GM10266 (cell line): ENCODE measurements around the gene INTS11.

Experiments
- DNase-seq: peaks from one replicate; pipeline ENCODE4 v3.0.0; 2012; ENCODE audit errors: extremely low spot score
- CTCF ChIP-seq: IDR thresholded peaks from 2 replicates; pipeline ENCODE4 v1.5.1; 2012; ENCODE audit warnings: mild to moderate bottlenecking, low read depth; ENCODE audit not compliant: control insufficient read depth, insufficient read depth; ENCODE audit errors: missing control alignments

Gene INTS11

GRCh38 chr1:1307261-1307922, 17.1 kb downstream of the INTS11 start:
- no peak for TF ChIP-seq CTCF
- DNase-seq, result no peak

GRCh38 chr1:1306661-1307260, 17.7 kb downstream of the INTS11 start:
- no peak for TF ChIP-seq CTCF
- no peak for DNase-seq

- TF ChIP-seq CTCF, result peak; percentile 44
- no peak for DNase-seq
Measured at GRCh38 chr1:1306070-1306660, 18.3 kb downstream of the INTS11 start.

GRCh38 chr1:1305300-1306069, 19.0 kb downstream of the INTS11 start:
- TF ChIP-seq CTCF, result peak; percentile 42
- peak; percentile 85 for DNase-seq

GRCh38 chr1:1304331-1305299, 19.8 kb downstream of the INTS11 start:
- no peak for TF ChIP-seq CTCF
- DNase-seq, result no peak

- no peak for DNase-seq
- no peak for TF ChIP-seq CTCF
Measured at GRCh38 chr1:1303736-1304135, 20.7 kb downstream of the INTS11 start.
